D341Med (cell line): ENCODE measurements around the gene SLC25A42.
"Not testable (repeated sequence)": the region's sequence is repeated elsewhere in the genome, so short reads cannot be mapped to it uniquely, and the experiment has no call there.

ENCODE experiments used
- DNase-seq: peaks from one replicate; pipeline ENCODE4 v3.0.0; 2012; ENCODE audit warnings: low spot score

The SLC25A42 gene

DNA sequence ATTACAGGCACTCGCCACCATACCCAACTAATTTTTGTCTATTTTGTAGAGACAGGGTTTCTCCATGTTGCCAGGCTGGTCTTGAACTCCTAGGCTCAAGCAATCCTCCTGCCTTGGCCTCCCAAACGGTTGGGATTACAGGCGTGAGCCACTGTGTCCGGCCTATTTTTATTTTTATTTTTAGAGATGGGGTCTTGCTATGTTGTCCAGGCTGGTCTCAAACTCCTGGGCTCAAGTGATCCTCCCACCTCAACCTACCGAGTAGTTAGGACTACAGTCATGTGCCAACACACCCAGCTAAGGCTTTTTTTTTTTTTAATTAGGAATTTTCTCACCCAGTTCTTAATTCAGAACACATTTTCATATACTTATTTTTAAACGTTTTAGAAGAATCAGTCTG is 71.9 kb downstream of the SLC25A42 start:
- DNase-seq, result not testable (repeated sequence)

DNA sequence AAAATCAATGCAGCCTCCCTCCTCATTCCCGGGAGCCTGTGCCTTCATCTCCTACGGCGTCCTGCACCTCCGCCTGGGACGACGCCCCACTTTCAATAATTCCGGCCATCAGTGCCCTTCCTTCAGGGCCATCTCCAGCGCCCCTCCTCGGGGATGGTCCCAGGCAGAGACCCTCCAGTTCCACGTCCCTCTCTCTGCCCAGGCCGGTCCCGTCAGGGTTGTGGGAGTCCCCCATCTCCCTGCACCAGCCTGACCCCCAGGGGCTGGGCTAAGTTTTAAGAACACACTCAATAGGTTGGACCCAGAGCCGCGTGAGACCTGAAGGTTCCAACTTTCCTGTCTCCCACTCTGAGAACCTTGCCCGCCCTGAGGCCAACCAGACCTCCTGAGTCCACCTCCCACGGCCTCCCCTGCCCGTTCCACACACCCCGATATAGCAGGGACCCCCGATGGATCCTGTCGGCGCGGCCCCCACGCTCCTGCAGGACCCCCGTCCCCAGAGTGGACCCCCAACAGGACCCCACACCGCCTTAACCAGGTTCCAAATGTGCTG is 73.8 kb downstream of the SLC25A42 start:
- DNase-seq, result no peak

DNA sequence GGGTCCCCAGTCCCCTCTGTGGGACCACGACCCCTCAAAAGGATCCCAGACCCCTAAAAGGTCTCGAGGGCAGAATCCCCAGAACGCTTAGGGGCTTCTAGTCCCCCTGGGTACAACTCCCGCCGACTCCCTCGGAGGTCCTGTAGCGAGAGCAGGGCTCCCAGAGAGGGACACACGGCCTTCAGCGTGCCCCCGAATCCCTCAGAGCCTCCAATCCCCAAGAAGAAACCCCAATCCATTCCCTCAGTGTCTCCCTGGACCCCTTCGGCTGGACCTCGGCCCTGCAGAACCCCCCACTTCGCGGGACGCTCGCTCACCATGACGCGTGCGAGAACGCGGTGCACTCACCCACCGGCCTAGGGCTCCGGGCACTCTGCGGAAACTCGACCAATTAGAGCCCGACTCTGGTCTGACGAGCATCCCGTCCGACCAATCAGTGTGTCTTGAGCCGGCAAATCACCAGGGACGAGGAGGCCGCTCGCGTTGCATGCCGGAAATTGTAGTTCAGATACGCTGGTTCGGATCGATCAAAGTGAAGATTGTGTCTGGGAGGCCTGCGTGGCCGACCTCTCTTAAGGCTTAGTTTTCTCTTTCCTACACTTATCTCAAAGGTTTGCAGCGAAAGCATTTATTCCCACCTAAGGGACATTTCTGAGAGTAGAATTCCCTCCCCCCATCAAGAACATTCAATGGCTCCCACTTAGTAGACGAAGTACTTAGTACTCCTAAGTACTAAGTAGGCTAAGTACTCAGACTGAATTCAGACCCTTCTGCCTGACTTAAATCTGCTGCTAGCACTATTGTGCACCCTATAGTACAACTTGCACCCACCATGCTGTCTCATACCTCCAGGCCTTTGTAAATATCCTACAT is 74.6 kb downstream of the SLC25A42 start, which contains the start of gene TMEM161A:
Gene TMEM161A (minus strand): TSS at position 370 of the 873 bp plus-strand sequence. CDS start 50 bp downstream, at position 320.
- peak; percentile 100 for DNase-seq

DNA sequence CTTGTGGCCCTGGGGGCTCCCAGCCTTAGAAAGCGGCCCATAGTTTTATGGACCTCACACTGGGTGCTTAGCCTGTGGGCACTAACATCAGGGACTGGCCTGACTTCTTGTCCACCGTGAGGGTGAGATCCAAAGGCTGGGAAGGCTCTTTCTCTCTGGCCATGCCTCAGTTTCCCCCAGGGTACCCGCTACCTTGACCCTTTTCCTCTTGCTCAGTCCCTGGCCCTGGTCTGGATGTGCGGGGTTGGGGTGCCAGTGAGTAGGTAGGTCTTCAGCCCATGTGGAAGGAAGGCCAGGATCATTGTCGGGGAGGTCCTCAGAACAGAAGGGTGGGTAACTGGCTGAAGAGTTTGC is 76.1 kb downstream of the SLC25A42 start:
- DNase-seq, result no peak

DNA sequence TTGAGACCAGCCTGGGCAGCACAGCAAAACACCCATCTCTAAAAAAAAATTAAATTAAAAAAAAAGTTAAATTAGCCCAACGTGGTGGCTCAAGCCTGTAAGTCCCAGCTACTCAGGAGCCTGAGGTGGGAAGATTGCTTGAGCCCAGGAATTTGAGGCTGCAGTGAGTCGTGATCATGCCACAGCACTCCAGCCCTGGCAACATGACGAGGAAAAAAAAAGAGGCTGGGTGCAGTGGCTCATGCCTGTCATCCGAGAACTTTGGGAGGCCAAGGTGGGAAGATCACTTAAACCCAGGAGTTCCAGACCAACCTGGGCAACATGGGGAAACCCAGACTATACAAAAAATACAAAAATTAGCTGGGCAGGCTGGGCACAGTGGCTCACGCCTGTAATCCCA is 76.7 kb downstream of the SLC25A42 start:
- DNase-seq, result no peak

DNA sequence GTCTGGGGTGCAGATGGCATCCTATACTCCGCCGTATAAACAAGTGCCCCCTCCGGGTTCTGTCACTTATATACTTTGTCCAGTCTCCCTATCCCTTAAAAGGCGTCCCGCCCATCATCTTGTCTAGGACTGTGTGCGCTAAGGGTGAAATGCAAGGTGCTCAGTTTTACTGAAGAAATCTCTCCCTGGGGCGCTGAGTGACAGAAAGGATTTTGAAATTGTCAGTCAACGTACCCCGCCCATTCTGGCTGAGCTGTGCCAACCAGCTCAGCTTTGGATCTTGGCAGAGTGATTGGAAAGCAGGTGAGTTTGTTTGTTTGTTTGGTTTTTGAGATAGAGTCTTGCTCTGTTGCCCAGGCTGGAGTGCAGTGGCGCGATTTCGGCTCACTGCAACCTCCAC is 78.6 kb downstream of the SLC25A42 start:
- DNase-seq, result no peak

DNA sequence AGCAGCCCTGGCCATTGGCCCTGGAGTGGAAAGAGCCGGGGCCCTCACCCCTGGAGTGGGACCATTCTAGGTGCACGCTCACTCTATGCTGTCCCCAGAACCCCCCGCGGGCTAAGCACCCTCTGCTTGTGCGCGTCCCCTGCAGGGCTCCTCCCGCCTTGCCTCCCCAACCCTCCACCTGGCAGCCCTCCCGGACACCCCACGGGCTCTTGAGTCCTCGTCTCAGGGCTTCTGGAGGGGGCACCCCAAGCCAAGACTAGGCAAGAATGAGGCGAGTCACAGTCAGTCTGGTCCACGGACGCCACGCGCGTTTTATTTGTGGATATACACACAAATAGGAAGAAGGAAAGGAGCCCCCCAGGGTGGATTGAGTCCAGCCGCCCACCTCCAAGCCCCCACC is 81.5 kb downstream of the SLC25A42 start:
- DNase-seq, result no peak

DNA sequence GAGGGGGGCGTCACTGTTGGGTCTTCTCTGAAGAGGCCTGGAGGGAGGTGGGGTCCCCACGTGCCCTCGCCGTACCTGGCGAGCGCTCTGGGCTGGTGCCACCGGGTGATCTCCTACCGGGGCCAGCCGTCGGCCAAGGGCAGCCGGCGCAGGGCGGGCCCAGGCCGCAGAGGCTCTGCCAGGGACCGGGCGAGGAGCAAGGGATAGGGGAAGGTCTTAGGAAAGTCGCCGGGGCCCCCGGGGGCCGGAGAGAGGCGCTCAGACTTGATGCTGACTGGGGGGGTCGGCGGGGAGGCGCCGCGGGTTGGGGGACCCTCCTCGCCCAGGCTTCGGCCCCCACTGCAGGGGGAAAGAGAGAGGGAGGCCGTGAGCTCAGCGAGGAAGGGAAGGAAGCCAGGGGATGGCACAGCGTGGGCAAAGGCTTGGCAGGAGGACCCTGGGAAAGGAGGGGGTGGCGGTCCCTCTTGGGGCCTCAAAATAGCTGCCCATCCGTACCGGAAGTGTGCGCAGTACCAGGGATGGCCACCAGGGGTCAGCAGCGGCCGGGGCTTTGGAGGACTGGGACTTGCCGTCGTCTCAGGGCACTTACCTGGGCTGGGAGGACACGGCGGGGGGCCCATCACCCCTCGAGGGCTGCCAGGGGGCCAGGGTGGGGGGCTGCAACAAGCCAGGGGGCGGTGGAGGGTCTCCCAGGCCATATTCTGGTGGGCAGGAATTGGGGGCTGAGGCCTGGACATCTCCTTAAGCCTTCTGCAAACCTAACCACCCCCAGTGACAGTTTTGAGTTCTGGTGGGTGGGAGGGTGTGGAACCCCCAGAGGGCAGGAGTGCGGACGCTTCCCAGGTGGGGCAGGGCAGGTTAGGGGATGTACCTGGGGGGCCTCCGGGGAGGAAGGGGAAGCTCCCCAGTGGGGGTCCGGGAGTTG is 82.2 kb downstream of the SLC25A42 start:
- peak; percentile 89 for DNase-seq

DNA sequence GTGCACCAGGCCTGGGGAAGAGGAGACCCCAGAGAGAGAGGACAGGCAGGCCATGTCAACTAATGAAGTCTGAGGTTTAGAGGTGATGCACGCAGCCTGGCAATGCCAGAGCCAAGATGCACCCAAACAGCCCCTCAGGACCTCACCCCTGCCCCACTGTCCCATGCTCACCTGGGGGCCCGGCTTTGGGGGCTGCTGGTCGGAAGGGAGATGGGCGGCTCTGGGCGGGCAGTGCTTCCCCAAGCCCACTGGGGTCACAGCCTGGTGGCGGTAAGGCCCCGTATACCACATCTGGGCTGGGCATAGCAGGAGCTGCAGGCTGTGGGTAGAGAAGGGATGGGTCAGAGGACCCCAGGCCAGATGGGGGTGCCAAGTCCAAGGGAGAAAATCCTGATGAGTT is 83.1 kb downstream of the SLC25A42 start:
- DNase-seq, result no peak

DNA sequence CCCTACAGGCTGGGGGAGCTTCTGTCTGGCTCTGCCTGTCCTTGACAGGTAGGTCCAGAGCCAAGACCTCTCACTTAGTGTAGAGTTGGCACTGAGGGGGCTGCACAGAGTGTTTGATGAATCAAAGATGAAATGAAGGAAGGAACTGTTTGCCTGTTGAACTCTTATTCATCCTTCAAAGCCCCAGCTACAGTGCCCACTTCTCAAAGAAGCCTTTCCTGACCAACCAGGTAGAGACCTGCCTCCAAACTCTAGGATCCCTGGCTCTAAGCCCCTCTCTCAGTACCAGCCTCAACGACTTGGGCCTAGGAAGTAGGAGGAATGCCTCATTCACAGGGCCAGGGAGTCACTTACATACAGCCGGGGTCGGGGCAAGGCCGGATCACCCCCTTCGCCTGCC is 83.5 kb downstream of the SLC25A42 start:
- no peak for DNase-seq

DNA sequence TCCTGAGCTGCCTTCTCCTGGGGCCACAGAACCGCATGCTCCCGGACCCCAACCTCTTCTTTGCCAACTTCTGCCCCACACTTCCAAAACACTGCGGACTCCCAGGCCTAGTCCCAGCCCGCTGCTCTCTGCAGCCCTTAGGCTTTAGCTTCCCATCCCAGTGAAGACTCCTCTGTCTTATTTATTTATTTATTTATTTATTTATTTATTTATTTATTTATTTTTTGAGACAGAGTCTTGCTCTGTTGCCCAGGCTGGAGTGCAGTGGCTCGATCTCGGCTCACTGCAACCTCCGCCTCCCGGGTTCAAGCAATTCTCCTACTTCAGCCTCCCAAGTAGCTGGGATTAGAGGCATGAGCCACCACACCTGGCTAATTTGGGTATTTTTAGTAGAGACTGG is 84.7 kb downstream of the SLC25A42 start:
- not testable (repeated sequence) for DNase-seq

DNA sequence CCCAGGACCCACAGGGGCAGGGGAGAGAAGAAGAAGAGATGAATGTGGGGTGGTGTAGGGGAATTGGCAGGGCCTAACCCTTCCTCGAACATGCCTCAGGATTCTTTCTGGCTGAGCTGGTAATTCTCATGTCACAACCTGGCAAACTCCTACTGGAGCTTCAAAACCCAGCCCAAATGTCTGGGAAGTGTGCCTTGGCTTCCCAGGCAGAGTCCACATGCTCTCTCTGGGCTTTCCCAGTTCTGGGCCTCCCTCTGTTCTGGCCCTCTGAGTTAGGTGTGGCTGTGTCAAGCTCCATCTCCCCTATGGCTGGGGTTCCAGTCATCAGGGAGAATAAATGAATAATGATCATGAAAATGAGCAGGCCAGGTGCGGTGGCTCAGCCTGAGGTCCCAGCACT is 85.6 kb downstream of the SLC25A42 start:
- DNase-seq, result no peak

DNA sequence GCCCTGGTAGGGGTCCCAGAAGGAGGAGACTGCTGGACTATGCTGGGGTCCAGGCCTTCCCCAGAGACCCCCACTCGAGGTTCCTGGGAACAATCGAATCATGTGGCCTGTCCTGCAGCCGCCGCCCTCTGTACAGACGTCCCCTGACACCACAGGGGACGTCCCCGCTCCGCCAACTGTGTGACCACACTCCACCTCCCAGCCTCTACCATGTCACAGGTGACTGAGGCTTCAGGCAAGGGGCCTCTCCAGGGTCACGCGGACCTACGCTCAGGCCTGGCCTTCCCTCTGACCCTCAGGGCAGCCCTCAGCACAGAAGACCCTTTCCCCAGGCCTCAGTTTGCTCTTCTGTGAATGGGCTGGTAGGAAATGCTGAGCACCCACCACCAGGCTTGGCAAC is 87.6 kb downstream of the SLC25A42 start:
- DNase-seq, result no peak

DNA sequence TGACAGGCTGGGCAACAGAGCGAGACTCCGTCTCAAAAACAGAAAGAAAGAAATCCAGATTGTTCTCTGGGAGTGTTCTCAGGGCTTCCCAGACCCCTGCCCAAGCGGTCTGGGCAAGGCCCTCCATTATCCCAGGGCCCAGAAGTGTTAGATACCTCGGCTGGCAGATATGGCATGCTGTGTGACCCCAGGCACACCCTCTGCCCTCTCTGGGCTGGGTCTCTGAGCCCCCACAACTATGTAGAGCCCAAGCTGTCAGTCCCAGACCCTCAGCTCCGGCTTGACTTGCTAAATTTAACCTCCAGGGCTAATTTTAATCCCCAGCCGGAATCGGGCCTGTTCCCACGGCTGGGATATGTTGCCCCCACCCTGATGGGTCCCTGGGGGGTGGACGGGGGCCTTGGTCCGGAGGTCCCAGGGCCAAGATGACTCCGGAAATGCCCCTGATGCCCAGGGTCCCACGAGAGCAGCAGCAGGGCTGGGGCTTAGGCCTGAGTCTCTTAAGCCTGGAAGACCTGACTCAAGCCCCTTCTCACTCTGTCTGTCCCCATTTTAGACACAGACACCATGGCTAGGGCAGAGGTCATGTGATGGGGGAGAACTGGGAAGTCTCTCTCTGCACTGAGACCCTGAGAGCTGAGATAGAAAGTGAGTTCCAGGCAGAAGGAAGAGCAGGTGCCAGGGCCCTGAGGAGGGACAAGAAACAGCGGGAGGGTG is 89.0 kb downstream of the SLC25A42 start:
- no peak for DNase-seq

DNA sequence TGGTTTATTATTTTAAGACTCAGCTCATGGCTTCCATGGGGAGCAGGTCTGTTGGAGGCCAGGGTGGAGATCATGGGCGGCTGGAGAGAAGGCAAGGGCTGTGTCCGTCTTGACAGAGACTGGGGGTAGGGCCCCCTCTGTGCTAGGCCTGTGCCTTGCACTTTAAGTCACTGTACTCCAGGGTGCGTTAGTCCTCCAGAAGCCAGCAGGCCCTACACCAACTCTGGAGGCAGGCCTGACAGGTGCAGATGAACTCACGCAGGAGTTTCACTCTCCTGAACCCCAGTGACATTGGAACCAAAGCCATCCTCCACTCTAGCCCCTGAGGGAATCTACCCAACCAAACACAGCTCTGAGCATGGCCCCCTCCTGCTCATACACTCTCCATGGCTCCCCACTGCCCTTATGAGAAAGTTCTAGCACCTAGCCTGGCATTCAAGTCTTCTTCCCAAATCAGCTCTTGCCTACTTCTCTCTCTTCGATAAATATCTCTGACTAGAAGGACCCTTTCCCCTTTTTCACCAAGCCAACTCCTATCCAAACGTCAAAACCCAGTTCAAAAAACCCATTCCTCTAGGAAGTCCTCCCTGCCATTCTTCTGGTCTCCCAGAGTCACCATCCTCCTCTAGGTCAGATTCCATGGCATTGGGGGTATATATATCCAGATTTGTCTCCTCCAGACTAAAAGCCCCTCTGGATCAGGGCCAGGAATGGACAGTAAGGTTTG is 91.1 kb downstream of the SLC25A42 start:
- DNase-seq, result no peak

DNA sequence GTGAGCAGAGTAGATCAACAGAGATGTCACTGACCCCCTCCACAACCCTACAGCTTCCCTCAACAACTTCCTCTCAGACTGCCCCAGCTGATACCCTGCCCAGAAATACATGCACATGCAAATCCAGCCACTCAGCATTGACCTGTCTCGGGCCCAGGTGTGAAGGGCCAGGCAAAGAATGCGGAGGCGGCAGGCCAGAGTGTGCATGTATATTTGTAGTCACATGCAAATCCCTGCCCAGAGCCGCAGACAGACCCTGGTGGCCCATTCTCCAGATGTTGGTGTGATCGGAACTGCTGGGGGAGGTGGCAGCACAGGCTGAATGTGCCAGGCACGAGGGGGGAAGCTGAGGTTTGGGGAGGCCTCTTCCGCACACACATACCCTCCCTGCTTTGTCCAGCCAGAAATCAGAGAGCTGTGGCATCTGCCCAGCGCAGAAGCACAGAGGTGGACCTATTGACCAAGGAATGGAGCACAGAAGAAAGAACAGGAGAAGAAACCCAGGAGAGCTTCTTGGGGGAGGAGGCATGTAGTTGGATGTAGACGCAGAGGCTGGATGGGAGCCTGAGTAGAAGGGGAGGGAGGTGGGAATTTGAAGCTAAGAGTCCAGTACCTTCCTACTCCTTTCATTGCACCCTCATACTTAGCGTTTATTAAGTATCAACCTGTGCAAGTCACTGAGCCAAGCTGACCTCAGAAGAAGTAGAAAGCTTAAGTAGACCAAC is 91.9 kb downstream of the SLC25A42 start:
- no peak for DNase-seq

DNA sequence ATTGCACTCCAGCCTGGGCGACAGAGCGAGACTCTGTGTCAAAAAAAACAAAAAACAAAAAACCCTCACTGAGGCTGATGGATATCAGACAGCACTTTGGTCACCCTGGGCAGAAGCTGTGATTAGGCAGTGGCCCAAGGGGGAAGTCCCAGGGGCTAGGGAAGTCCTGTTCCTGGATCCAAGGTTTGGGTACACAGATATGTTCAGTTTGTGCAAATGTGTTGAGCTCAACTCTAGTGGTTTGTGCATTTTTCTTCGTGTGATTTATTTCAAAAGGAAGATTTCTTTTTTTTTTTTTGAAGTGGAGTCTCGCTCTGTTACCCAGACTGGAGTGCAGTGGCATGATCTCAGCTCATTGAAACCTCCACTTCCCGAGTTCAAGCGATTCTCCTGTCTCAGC is 94.0 kb downstream of the SLC25A42 start:
- no peak for DNase-seq

DNA sequence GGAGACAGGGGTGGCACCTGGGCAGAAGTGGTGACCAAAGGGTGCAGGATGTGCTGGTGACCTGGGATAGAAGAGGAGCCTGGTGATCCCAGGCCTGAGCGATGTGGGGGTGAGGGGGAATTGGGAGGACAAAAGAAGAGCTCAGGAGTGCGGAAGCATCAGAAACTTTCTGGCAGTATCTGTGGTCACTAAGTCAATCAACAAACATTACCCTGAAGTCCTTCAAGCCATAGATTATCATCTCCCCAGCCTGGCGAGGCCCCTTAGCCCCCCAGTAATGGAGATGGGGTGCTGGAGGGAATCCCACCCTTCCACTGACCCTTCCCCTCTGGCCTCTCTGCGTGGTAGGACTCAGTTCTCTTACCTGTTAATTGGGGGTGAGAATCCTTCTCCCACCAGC is 95.7 kb downstream of the SLC25A42 start:
- no peak for DNase-seq

DNA sequence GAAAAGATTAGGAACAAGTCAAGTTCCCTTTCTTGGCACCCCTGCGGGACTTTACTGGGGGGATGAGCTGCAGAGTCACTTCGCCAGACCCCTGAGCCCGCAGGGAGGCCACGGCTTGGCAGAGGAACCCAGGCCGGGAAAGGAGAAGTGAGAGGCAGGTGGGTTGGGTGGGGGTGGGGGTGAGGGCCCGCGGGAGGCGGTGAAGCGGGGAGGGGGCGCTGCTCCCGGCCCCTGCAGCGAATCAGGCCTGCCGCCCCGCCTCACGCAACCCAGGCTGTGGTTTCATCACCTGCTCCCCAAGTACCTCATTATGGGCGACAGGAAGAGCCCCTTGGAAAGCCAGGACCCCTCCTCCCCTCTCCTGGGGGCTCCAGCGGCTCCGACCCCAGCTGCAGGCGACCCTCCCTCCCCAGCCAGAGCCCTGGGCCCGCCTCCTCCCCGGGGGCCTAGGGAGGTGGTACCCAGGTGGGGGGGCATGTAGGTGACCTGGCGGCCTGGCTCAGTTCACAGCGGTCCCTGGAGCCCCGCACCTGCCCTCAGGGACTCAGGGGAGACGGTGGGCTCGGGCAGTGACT is 96.8 kb downstream of the SLC25A42 start:
- no peak for DNase-seq

DNA sequence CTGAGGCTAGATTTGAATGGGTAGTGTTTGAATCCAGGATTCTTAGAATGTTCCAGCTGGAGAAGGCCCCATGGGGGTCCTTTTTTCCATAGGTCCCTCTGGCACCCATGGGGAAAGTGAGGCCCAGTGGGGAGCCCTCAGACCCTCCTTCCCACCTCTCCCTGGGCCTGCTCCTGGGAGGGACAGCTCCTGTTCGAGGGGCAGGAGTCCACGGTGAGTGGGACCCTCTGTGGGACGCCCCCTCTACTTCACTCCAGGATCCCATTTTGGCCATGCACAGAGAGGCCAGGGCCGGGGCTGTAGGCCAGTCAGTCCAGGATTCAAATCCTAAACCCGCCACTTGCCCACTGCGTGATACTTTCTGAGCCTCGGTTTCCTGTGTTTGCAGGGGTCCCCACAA is 98.7 kb downstream of the SLC25A42 start:
- no peak for DNase-seq
